ENCODE measurements around the gene SCN5A.

- no peak for TF ChIP-seq CTCF (IDR thresholded peaks at IDR 0.05)
- no peak for TF ChIP-seq POLR2A (IDR thresholded peaks at IDR 0.05)
Observed at GRCh38 chr3:38524141-38524739, 125.2 kb downstream of the SCN5A start.
